Mucosa of gallbladder (tissue), 1 donor: ENCODE results near the gene PGLYRP1. TPM values are rescaled to one million over a fixed set of nuclear protein-coding genes. Genes with fewer than 3 reads are reported as not detected.

ENCODE experiments used
- DNase-seq: peaks from one replicate; pipeline ENCODE4 v3.0.0-alpha.2; 2020; ENCODE audit warnings: low spot score
- total RNA-seq: library from RNA; stranded (reverse); gene quantifications from one replicate; pipeline ENCODE4 v1.2.1, GENCODE V29; 2021
- donor health status: DM: no; HTN: no; CAD: no.

Gene PGLYRP1
- total RNA-seq, 1 donor from 2014 or later, result not detected

GRCh38 chr19:46032597-46033025 is 9.8 kb upstream of the PGLYRP1 start:
- no peak for DNase-seq

GRCh38 chr19:46031781-46032596 is 9.1 kb upstream of the PGLYRP1 start:
- no peak for DNase-seq

- no peak for DNase-seq
Observed at GRCh38 chr19:46030812-46031550, 8.1 kb upstream of the PGLYRP1 start.

- no peak for DNase-seq
Observed at GRCh38 chr19:46025835-46026234, 3.0 kb upstream of the PGLYRP1 start.

GRCh38 chr19:46023311-46023779 is 492 bp upstream of the PGLYRP1 start:
- no peak for DNase-seq

GRCh38 chr19:46022061-46022430 is 807 bp downstream of the PGLYRP1 start:
- no peak for DNase-seq

GRCh38 chr19:46021531-46022041 is 1.3 kb downstream of the PGLYRP1 start:
- DNase-seq, result no peak

- no peak for DNase-seq
Observed at GRCh38 chr19:46020819-46021125, 2.1 kb downstream of the PGLYRP1 start.

- DNase-seq, result no peak
Observed at GRCh38 chr19:46019270-46019669, 3.6 kb downstream of the PGLYRP1 start.

- no peak for DNase-seq
Observed at GRCh38 chr19:46018729-46019251, 4.1 kb downstream of the PGLYRP1 start.

GRCh38 chr19:46017874-46018675 is 4.8 kb downstream of the PGLYRP1 start:
- DNase-seq, result no peak

GRCh38 chr19:46017095-46017429 is 5.8 kb downstream of the PGLYRP1 start:
- no peak for DNase-seq

- peak; percentile 83 for DNase-seq
Observed at GRCh38 chr19:46016426-46017094, 6.3 kb downstream of the PGLYRP1 start.

GRCh38 chr19:46015687-46016425 is 7.0 kb downstream of the PGLYRP1 start:
- no peak for DNase-seq

- DNase-seq, result peak; percentile 71
Observed at GRCh38 chr19:46014941-46015686, 7.7 kb downstream of the PGLYRP1 start.

- no peak for DNase-seq
Observed at GRCh38 chr19:46014534-46014933, 8.3 kb downstream of the PGLYRP1 start.

- peak; percentile 56 for DNase-seq
Observed at GRCh38 chr19:46009530-46010510, 13.0 kb downstream of the PGLYRP1 start.

GRCh38 chr19:46006411-46006810 is 16.4 kb downstream of the PGLYRP1 start:
- no peak for DNase-seq
